ENCODE measurements around the gene SPEF2. TPM values are rescaled to one million over a fixed set of nuclear protein-coding genes. Genes with fewer than 3 reads are reported as not detected.
"Not testable (repeated sequence)": the region's sequence is repeated elsewhere in the genome, so short reads cannot be mapped to it uniquely, and the experiment has no call there.

SPEF2 gene
- total RNA-seq, 1 donor from 2014 or later, result 11.2 TPM

GRCh38 chr5:35853631-35854030 lies 236.0 kb downstream of the SPEF2 start:
- peak; percentile 11 for DNase-seq (ENCODE audit: low read depth)

- DNase-seq (ENCODE audit: low read depth), result no peak
Measured at GRCh38 chr5:35854248-35854647, 236.6 kb downstream of the SPEF2 start.

GRCh38 chr5:35855187-35855586 lies 237.5 kb downstream of the SPEF2 start:
- DNase-seq (ENCODE audit: low read depth), result peak; percentile 67

DNA sequence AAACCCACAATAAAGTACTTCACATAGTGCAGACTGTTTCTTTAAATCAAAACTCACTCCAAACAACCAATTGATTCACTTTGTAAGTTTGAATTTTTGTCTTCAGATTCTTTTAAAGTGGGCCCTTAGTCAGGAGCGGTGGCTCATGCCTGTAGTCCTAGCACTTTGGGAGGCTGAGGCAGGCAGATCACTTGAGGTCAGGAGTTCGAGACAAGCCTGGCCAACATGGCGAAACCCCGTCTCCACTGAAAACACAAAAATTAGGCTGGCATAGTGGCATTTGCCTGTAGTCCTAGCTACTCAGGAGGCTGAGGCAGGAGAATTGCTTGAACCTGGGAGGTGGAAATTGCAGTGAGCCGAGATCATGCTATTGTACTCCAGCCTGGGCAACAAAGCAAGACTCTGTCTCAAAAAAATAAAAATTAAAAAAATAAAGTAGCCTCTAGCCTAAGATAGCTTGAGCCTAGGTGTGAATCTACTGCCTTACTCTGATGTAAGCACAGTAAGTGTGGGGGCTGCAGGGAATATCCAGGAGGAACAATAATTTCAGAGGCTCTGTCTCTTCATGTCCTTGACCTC lies 238.6 kb downstream of the SPEF2 start:
- DNase-seq (ENCODE audit: low read depth), result not testable (repeated sequence)

DNA sequence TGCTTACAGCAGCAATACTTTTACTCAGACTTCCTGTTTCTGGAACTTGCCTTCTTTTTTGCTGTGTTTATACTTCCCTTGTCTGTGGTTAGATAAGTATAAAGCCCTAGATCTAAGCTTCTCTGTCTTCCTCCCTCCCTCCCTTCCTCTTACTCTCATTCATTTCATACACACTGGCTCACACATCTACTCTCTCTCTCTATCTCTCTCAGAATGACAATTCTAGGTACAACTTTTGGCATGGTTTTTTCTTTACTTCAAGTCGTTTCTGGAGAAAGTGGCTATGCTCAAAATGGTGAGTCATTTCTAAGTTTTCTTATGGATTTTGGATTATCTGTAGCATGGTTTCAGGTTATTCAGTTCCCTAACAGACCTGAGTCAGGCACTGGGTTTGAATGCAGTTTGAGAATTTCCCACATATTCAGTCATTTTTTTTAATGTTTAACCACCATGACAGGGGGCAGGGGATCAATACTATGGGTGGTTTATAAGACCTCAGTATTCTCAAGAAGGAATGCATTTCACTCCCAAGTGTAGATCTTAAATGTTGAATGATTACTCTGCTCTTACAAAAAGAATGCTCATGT lies 239.2 kb downstream of the SPEF2 start, which contains the start of gene IL7R:
Gene IL7R, plus strand, starts transcription at position 127 of the 587 bp plus-strand sequence. Its CDS starts 87 bp downstream, at position 214.
- peak; percentile 13 for DNase-seq (ENCODE audit: low read depth)

GRCh38 chr5:35857606-35858205 lies 240.0 kb downstream of the SPEF2 start:
- DNase-seq (ENCODE audit: low read depth), result peak; percentile 90

DNA sequence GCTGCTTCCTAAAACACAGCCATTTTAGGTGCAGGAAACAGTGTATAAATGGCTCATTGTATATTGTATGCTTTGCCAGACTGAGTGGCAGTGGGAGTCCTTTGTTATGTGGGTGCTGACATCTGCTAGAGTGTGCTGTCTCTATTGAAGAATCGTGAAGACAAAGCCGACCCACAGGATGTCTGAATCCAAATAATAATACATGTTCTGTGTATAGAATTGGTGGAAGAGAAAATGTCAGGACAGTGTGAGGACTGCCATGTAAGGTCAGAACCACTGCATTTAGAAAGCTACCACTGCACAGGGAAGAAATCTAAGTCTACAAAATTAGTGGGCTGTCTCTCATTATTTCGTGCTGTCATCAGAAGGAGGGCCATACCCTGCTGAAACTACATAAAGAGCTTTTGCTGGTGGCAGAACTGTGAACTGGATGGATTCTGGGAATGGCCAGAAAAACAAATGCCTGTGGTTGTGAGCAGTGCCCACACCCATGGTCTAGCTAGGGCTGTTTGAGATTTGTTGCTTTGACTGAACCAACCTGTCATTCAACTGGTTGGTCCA lies 241.5 kb downstream of the SPEF2 start:
- DNase-seq (ENCODE audit: low read depth), result peak; percentile 65

DNA sequence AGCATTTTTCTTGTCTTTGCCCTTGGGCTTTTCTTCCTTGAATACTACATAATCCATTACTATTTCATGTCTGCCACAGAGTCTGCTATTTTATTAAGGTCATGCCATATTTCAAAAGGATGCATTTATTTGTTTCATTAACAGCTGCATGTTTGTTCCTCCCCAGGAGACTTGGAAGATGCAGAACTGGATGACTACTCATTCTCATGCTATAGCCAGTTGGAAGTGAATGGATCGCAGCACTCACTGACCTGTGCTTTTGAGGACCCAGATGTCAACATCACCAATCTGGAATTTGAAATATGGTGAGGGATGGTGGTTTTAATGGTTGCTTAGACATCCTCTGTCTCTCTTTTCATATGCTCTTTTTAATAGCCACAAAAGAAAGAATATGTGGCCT lies 243.0 kb downstream of the SPEF2 start:
- no peak for DNase-seq (ENCODE audit: low read depth)

- no peak for DNase-seq (ENCODE audit: low read depth)
Measured at GRCh38 chr5:35861718-35862117, 244.1 kb downstream of the SPEF2 start.

- no peak for DNase-seq (ENCODE audit: low read depth)
Measured at GRCh38 chr5:35862126-35862525, 244.5 kb downstream of the SPEF2 start.

DNA sequence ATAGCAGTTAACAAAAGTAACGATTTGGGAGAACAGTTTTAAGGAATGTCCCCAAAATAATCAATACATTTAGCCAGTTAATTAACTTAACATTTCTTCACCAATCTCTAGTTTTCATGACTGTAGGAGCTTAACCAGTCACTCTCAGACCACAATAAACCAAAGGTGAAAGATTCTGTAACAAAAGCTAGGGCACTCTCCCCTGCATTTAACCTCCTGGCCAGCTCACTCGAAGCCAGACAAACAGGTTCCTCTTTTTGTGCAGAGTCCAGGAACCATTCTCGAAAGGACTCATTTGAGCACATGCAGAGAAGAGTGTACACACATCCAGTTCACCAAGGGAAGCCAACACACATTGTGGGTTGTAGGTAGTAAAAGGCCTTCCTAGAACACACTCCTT lies 245.5 kb downstream of the SPEF2 start:
- DNase-seq (ENCODE audit: low read depth), result no peak

Other genes with a start within 250 kb of the SPEF2 start
- gene IL7R, start 239.0 kb downstream of the SPEF2 start, total RNA-seq, result 0.05 and 4.9 TPM in 2 replicates